HepG2 (cell line): ENCODE measurements around the gene LDLRAD4.

Experiments used
- HBP1 ChIP-seq: IDR thresholded peaks from 2 replicates; pipeline ENCODE4 v1.6.1; 2016; ENCODE audit warnings: low read depth, control low read depth
- TF ChIP-seq, protein P1 (sequence below): sonication (generic); formaldehyde crosslinking; IDR thresholded peaks from 2 replicates; pipeline ENCODE4 v1.4.0; 2020; ENCODE audit warnings: missing genetic modification reagents

DNA sequence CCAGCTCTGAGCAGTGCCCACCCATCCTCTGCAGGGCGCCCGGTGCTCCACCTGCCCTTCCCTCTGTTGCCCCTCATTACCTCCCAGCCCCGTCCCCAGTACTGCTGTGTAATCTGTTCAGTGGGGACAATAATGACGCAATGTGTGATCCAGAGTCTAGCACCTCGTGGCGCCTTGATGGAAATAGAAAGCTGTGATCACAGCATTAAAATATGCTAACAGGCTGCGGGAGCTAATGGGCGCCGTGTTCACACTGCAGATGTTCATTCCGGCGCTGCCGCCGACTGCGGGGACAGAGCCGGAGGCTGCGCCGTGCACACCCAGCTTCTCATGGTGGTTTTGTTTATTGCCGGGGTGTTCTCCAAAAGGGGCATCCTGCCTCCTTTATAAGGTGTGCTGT lies 235.2 kb downstream of the LDLRAD4 start:
- no peak for TF ChIP-seq HBP1
- TF ChIP-seq, protein P1, sequence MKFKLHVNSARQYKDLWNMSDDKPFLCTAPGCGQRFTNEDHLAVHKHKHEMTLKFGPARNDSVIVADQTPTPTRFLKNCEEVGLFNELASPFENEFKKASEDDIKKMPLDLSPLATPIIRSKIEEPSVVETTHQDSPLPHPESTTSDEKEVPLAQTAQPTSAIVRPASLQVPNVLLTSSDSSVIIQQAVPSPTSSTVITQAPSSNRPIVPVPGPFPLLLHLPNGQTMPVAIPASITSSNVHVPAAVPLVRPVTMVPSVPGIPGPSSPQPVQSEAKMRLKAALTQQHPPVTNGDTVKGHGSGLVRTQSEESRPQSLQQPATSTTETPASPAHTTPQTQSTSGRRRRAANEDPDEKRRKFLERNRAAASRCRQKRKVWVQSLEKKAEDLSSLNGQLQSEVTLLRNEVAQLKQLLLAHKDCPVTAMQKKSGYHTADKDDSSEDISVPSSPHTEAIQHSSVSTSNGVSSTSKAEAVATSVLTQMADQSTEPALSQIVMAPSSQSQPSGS (CRISPR knock-in tag) = no peak
